Suprapubic skin (tissue), 4 donors: ENCODE data around the gene TMEM131L. TPM values are rescaled to one million over a fixed set of nuclear protein-coding genes. Genes with fewer than 3 reads are reported as not detected.

Source experiments
- DNase-seq, 2 donors: peaks; one replicate each; pipeline ENCODE4 v3.0.0-alpha.2; 2019; ENCODE audit warnings: low spot score in 2 of 2
- H3K27ac ChIP-seq: fragments of 200-600 bp; sonication (generic); one replicate; pipeline ENCODE4 v1.5.1; 2019
- H3K27me3 ChIP-seq: fragments of 200-600 bp; sonication (generic); one replicate; pipeline ENCODE4 v1.5.1; 2019
- H3K36me3 ChIP-seq: fragments of 200-600 bp; sonication (generic); one replicate; pipeline ENCODE4 v1.5.1; 2019
- H3K4me1 ChIP-seq: fragments of 200-600 bp; sonication (generic); one replicate; pipeline ENCODE4 v1.5.1; 2019
- H3K4me3 ChIP-seq: fragments of 200-600 bp; sonication (generic); one replicate; pipeline ENCODE4 v1.5.1; 2019; ENCODE audit warnings: mild to moderate bottlenecking
- H3K9me3 ChIP-seq: fragments of 200-600 bp; sonication (generic); one replicate; pipeline ENCODE4 v1.5.1; 2019
- EP300 ChIP-seq: sonication (generic); formaldehyde crosslinking; IDR thresholded peaks from one replicate; pipeline ENCODE4 v1.6.1; 2017; ENCODE audit warnings: antibody characterized with exemption
- POLR2A ChIP-seq, 2 donors: fragments of 450-650 bp; IDR thresholded peaks; one replicate each; pipeline ENCODE4 v1.6.1; 2017; ENCODE audit warnings: antibody characterized with exemption in 2 of 2, mild to moderate bottlenecking in 2 of 2, moderate library complexity in 2 of 2
- POLR2AphosphoS5 ChIP-seq, 3 donors: sonication (generic); formaldehyde crosslinking; IDR thresholded peaks; one replicate each; pipeline ENCODE4 v1.6.1; 2017; ENCODE audit warnings: antibody characterized with exemption in 3 of 3
- WGBS: methylation state at CpG from one replicate; pipeline ENCODE4 v1.1.5; 2018; 5-methylcytosine and 5-hydroxymethylcytosine counted together
- total RNA-seq, 4 donors: library from RNA; depleted of rRNA; stranded (reverse); fragments of >200 nt; gene quantifications; one replicate each; pipeline ENCODE4 v1.1.0, GENCODE V29; 2016
- TF ChIP-seq, protein P1 (sequence below), 2 donors: fragments of 200-600 bp in 1 of 2; fragments of 450-650 bp in 1 of 2; sonication (generic) in 1 of 2; IDR thresholded peaks; one replicate each; pipeline ENCODE4 v1.5.1; 2016 to 2019; ENCODE audit warnings: antibody characterized with exemption in 2 of 2, mild to moderate bottlenecking in 1 of 2, moderate library complexity in 1 of 2

Gene TMEM131L
- total RNA-seq, 4 donors from 2014 or later = 13.5 to 25.0 (median 17.2) TPM

- Histone ChIP-seq H3K27me3 (no peaks in the 10 kb centered on the region), H3K9me3 (peaks cover 6% of the 10 kb centered on the region), H3K4me1 (peaks cover 5% of the 10 kb centered on the region), H3K36me3 (no peaks in the 10 kb centered on the region), H3K27ac (no peak overlapping the region), H3K4me3 (no peak overlapping the region)
- 78% methylated on average over 4 of the region's 4 CpGs for WGBS
- DNase-seq = no peak
- TF ChIP-seq EP300 = no peak
- TF ChIP-seq, protein P1, sequence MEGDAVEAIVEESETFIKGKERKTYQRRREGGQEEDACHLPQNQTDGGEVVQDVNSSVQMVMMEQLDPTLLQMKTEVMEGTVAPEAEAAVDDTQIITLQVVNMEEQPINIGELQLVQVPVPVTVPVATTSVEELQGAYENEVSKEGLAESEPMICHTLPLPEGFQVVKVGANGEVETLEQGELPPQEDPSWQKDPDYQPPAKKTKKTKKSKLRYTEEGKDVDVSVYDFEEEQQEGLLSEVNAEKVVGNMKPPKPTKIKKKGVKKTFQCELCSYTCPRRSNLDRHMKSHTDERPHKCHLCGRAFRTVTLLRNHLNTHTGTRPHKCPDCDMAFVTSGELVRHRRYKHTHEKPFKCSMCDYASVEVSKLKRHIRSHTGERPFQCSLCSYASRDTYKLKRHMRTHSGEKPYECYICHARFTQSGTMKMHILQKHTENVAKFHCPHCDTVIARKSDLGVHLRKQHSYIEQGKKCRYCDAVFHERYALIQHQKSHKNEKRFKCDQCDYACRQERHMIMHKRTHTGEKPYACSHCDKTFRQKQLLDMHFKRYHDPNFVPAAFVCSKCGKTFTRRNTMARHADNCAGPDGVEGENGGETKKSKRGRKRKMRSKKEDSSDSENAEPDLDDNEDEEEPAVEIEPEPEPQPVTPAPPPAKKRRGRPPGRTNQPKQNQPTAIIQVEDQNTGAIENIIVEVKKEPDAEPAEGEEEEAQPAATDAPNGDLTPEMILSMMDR (IDR thresholded peaks at IDR 0.05) = no peak
These were observed 181.8 kb downstream of the TMEM131L start for GRCh38 chr4:153647975-153648374.

- no peaks in the 10 kb centered on the region for H3K36me3 ChIP-seq
- 51% methylated on average over 6 of the region's 6 CpGs for WGBS
- no peak for TF ChIP-seq EP300
- no peak for TF ChIP-seq POLR2AphosphoS5 (IDR thresholded peaks at IDR 0.05)
- peaks cover 6% of the 10 kb centered on the region for H3K9me3 ChIP-seq
- no peaks in the 10 kb centered on the region for H3K27me3 ChIP-seq
- H3K4me3 ChIP-seq = no peak overlapping the region
- H3K4me1 ChIP-seq = peaks cover 5% of the 10 kb centered on the region
- no peak overlapping the region for H3K27ac ChIP-seq
- no peak for DNase-seq
These were observed 183.4 kb downstream of the TMEM131L start for GRCh38 chr4:153649572-153649991.

GRCh38 chr4:153651116-153651515 lies 185.0 kb downstream of the TMEM131L start:
- Histone ChIP-seq H3K36me3 (no peaks in the 10 kb centered on the region), H3K27ac (peak overlapping the region; percentile 54), H3K4me1 (peaks cover 10% of the 10 kb centered on the region), H3K27me3 (no peaks in the 10 kb centered on the region), H3K9me3 (no peaks in the 10 kb centered on the region), H3K4me3 (no peak overlapping the region)
- TF ChIP-seq, protein P1 (IDR thresholded peaks at IDR 0.05) = no peak
- TF ChIP-seq POLR2A (IDR thresholded peaks at IDR 0.05) (no peak), EP300 (no peak)
- DNase-seq = no peak
- 63% methylated on average over 3 of the region's 3 CpGs for WGBS

- WGBS = 64% methylated on average over 5 of the region's 5 CpGs
- H3K27me3 ChIP-seq = no peaks in the 10 kb centered on the region
- no peaks in the 10 kb centered on the region for H3K9me3 ChIP-seq
- no peak overlapping the region for H3K4me3 ChIP-seq
- H3K4me1 ChIP-seq = peaks cover 15% of the 10 kb centered on the region
- no peaks in the 10 kb centered on the region for H3K36me3 ChIP-seq
- peak overlapping the region; percentile 58 for H3K27ac ChIP-seq
- TF ChIP-seq POLR2AphosphoS5 (IDR thresholded peaks at IDR 0.05) (no peak), EP300 (no peak), POLR2A (IDR thresholded peaks at IDR 0.05) (no peak)
- TF ChIP-seq, protein P1 (IDR thresholded peaks at IDR 0.05) = no peak
- DNase-seq = no peak
These were observed 185.4 kb downstream of the TMEM131L start for GRCh38 chr4:153651587-153651986.

DNA sequence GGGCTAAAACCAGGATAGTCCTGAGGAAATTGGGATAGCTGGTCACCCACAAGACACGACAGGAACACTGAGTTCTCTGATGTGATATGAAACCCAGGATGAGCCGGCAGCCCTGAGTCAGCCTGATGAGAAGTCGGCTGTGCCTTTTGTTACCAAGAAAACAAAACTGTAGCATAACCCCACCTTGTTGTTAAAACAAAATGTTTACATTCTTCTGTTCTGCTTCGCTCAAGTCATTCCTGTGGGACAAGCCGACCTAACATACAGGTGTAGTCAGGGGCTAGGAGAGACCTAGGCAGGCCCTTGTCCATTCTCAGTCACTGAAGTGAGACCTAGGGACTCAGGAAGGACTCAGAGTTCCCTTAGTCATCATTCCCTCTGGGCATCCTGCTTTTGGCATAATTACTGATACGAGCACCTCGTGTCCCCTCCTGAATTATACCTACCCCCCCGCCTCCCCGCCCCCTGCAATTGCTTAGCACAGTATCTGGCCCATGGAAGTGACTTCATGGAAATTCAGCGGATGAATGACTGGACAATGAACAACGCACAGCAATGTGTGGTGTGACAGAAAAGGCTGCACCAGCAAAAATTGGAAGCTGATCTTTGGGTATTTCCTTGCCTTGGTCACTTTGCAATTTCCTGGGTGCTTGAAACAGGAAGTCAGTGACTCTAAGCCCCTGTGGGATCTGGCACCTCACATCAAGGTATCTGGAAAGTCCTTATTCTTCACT lies 186.1 kb downstream of the TMEM131L start:
- Histone ChIP-seq H3K4me3 (no peak overlapping the region), H3K27ac (peak overlapping the region; percentile 58), H3K36me3 (no peaks in the 10 kb centered on the region), H3K4me1 (peaks cover 17% of the 10 kb centered on the region), H3K9me3 (no peaks in the 10 kb centered on the region), H3K27me3 (no peaks in the 10 kb centered on the region)
- DNase-seq = no peak
- WGBS = 70% methylated on average over 11 of the region's 11 CpGs
- TF ChIP-seq, protein P1 (IDR thresholded peaks at IDR 0.05) = no peak
- no peak for TF ChIP-seq POLR2AphosphoS5 (IDR thresholded peaks at IDR 0.05)
- TF ChIP-seq EP300 = no peak
- no peak for TF ChIP-seq POLR2A (IDR thresholded peaks at IDR 0.05)
